Measurements from ENCODE around the gene SORBS2.

Gene SORBS2

DNA sequence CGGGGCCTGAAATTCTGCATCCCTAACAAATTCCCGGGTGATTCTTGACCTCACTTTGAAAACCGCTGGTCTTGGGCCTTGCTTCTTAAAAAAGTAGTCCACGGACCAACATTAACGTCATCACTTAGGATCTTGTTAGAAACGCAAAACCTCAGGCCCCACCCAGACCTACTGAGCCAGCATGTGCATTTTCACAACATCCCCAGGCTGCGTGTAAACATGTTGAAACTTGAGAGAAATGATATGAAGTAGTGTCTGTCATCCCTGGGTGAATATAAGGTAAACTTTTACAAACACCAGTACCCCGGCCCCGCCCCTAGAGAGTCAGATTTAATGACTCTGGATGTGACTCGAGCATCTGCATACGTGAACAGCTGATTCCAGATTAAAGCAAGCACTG lies 33.7 kb downstream of the SORBS2 start:
- Histone ChIP-seq H3K4me3 (ENCODE audit: low read length) (no peak overlapping the region), H3K36me3 (ENCODE audit: control insufficient read depth, insufficient read depth, low read length) (no peaks in the 10 kb centered on the region), H3K9ac (ENCODE audit: low read length) (no peak overlapping the region), H3K9me3 (ENCODE audit: control insufficient read depth, low read length) (no peaks in the 10 kb centered on the region), H3K4me1 (ENCODE audit: control insufficient read depth, insufficient read depth, low read length) (peaks cover 21% of the 10 kb centered on the region), H3K27me3 (ENCODE audit: control insufficient read depth, insufficient read depth, low read length) (no peaks in the 10 kb centered on the region)

DNA sequence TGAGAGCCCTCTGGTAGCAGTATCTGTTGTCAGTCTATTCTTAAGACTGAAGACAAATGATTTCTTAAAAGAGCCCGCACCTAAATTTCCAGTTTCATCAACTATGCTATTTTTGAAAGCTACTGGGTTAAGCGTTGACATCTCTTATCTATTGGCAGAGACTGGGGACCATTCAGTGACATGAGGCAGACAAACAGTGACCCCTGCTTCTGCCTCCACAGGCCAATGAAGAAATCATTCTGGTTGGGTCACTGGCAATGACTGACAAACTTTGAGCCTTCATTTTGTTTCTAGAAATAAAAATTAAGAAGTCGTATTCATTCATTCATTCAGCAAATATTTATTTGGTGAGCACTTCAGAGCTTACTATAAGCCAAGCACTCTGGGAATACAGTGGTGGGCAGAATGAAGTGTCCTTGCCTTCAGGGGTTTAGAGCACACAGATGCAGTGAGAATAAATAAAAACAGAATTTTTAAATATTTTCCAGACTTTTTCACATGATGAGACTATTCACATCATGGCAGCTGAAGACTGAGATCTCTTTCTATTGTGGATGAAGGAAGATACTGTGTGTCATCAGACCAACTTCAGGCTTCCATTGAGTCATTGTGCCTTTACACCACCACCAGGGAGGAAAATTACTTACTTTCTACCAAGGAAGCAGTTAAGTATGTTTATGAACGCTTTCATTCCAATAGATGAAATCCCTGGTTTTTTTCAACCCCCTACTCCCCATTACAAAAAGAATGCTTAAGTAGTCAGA lies 36.0 kb downstream of the SORBS2 start:
- peaks cover 35% of the 10 kb centered on the region for H3K4me1 ChIP-seq (ENCODE audit: control insufficient read depth, insufficient read depth, low read length)
- H3K9me3 ChIP-seq (ENCODE audit: control insufficient read depth, low read length): no peaks in the 10 kb centered on the region
- H3K4me3 ChIP-seq (ENCODE audit: low read length): no peak overlapping the region
- H3K9ac ChIP-seq (ENCODE audit: low read length): peak overlapping the region; percentile 58
- H3K36me3 ChIP-seq (ENCODE audit: control insufficient read depth, insufficient read depth, low read length): no peaks in the 10 kb centered on the region
- no peaks in the 10 kb centered on the region for H3K27me3 ChIP-seq (ENCODE audit: control insufficient read depth, insufficient read depth, low read length)

DNA sequence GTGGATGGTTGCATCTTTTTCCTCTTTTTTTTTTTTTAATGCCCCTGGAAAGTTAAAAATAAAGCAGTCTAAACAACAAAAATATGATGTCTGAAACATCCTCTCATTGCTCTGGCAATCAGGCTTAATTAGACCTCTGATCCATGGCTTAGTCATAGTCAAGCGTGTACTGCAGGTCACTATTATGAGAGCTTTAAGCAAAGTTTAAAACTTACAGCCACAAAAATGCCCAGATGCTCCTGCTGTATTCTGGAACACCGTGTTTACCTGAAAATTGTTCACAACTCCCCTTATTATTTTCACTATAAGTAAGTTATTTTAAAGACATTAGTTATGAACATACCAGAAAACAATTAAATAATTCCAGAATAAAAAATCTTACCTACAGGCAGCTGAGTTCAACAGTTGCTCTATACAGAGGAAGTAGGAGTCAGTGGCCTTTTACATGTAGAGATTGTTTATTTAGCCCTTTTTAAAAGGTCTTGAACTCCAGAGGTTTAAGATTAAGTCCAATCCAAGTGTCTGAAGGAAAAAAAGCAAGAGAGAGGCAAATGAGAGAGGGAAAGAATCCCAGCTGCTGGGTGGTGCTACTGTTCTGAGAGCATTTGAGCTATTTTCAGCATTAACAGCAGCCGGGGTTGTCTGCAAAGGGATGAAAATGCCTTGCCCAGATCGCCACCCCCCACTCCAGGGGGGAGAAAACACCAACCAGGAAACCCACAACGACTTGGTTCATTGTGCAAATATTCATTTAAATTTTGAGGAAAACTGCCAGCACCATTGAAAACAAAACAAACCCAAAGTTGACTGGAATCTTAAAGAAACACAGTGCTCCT lies 36.9 kb downstream of the SORBS2 start:
- Histone ChIP-seq H3K27me3 (ENCODE audit: control insufficient read depth, insufficient read depth, low read length) (no peaks in the 10 kb centered on the region), H3K9me3 (ENCODE audit: control insufficient read depth, low read length) (no peaks in the 10 kb centered on the region), H3K9ac (ENCODE audit: low read length) (peak overlapping the region; percentile 58), H3K36me3 (ENCODE audit: control insufficient read depth, insufficient read depth, low read length) (no peaks in the 10 kb centered on the region), H3K4me3 (ENCODE audit: low read length) (no peak overlapping the region), H3K4me1 (ENCODE audit: control insufficient read depth, insufficient read depth, low read length) (peaks cover 32% of the 10 kb centered on the region)

DNA sequence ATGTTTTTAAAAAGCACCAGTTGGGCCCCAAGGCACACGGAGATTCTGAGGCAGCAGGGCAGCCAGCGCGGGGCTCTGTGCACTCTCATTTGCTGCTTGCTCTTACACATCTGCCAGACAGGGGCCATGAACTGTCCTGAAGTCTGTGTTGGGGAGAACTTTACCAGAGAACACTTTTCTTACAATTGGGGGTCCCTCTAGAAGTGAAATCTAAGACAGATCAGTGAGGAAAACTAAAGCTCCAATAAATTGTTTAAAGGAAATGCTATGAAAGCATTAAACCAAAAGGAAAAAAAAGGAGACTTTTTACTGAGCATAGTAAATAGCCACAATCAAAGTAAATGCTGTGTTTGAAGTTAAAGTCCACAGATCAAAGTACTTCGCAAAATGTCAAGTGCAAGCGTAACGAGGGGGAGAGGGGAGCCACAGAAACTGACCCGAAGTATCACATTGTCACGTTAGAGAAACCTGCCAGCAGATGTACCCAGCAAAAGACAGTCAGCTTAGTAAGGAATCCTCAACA lies 37.8 kb downstream of the SORBS2 start:
- Histone ChIP-seq H3K9me3 (ENCODE audit: control insufficient read depth, low read length) (no peaks in the 10 kb centered on the region), H3K4me1 (ENCODE audit: control insufficient read depth, insufficient read depth, low read length) (peaks cover 31% of the 10 kb centered on the region), H3K4me3 (ENCODE audit: low read length) (no peak overlapping the region), H3K27me3 (ENCODE audit: control insufficient read depth, insufficient read depth, low read length) (no peaks in the 10 kb centered on the region), H3K9ac (ENCODE audit: low read length) (peak overlapping the region; percentile 58), H3K36me3 (ENCODE audit: control insufficient read depth, insufficient read depth, low read length) (no peaks in the 10 kb centered on the region)

DNA sequence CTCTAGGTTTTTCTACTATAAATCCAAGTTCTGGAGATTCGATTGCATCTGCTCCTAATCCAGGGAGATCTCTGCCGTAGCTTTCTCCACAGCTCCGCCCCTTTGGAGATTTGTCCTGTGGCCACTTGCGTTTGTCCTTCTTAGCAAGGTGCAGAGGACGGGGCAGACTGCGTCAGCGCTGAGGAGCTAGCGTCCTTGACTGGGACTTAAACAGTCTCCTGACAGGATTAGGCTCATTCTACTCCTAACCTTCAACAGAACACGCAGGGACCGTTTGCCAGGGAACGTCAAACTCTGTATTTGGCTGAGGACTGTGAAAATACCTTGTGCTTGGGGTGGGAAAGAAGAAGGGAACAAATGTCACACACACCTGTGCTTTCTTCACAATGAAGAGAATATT lies 38.6 kb downstream of the SORBS2 start:
- peak overlapping the region; percentile 58 for H3K9ac ChIP-seq (ENCODE audit: low read length)
- H3K9me3 ChIP-seq (ENCODE audit: control insufficient read depth, low read length): no peaks in the 10 kb centered on the region

DNA sequence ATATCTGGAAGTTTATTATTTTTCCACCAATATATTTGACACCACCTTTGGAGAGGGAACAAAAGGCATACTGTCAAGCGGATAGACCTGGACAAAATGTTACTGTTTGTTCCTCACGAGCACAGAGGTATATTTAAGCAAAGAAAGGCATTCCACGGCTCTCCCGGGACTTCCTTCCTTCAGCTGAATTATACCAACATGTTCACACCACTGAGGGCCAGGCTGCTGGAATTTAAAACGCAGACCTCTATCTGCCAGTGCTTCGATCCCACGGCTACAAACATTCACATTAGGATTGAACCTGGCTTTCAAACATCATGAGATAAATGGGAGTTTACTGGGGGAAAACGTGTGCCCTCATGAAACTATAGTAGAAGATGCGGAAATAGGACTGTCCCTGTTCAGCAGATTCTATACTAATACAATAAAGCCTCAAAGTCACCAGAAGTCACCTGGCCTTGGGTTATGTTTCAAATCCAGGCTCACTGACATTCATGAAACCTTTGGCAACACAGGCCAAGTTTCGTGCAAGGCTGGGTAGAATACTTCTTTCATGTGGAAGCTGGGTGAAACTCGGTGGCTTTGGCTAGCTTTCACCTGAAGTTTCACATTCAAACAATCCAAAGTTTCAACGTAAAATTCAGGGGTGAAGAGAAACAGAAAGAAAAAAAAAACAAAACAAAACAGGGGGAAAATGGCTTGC lies 39.5 kb downstream of the SORBS2 start:
- Histone ChIP-seq H3K27me3 (ENCODE audit: control insufficient read depth, insufficient read depth, low read length) (no peaks in the 10 kb centered on the region), H3K9ac (ENCODE audit: low read length) (peak overlapping the region; percentile 67), H3K4me1 (ENCODE audit: control insufficient read depth, insufficient read depth, low read length) (peaks cover 31% of the 10 kb centered on the region), H3K4me3 (ENCODE audit: low read length) (peak overlapping the region; percentile 54), H3K36me3 (ENCODE audit: control insufficient read depth, insufficient read depth, low read length) (no peaks in the 10 kb centered on the region), H3K9me3 (ENCODE audit: control insufficient read depth, low read length) (no peaks in the 10 kb centered on the region)

More for the DNA sequence above, 38.6 kb downstream of the SORBS2 start:
- Histone ChIP-seq H3K4me3 (ENCODE audit: low read length) (peak overlapping the region; percentile 54), H3K27me3 (ENCODE audit: control insufficient read depth, insufficient read depth, low read length) (no peaks in the 10 kb centered on the region), H3K36me3 (ENCODE audit: control insufficient read depth, insufficient read depth, low read length) (no peaks in the 10 kb centered on the region), H3K4me1 (ENCODE audit: control insufficient read depth, insufficient read depth, low read length) (peaks cover 31% of the 10 kb centered on the region)

GRCh38 chr4:185771711-185772390 lies 40.1 kb downstream of the SORBS2 start:
- Histone ChIP-seq H3K27me3 (ENCODE audit: control insufficient read depth, insufficient read depth, low read length) (no peaks in the 10 kb centered on the region), H3K9me3 (ENCODE audit: control insufficient read depth, low read length) (no peaks in the 10 kb centered on the region), H3K36me3 (ENCODE audit: control insufficient read depth, insufficient read depth, low read length) (no peaks in the 10 kb centered on the region), H3K4me1 (ENCODE audit: control insufficient read depth, insufficient read depth, low read length) (peaks cover 31% of the 10 kb centered on the region), H3K9ac (ENCODE audit: low read length) (peak overlapping the region; percentile 67), H3K4me3 (ENCODE audit: low read length) (no peak overlapping the region)

DNA sequence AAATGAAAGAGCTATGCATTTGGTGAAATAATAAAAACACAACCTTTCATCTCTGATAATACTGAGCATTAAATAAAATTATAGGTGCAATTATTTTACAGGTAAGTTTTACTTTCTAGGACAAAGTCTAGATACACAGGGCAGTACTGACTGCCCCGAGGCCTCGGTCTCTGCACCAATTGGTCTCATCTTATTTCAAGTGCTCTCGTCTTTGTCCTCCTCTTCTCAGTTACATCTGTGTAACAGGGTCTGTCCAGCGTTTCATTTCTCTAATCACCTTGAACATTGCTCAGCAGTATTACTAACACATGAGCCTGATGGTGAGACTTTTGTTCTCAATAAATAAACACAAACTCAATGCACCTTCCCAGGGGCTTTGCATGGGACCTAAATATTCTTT lies 44.5 kb downstream of the SORBS2 start:
- Histone ChIP-seq H3K4me3 (ENCODE audit: low read length) (no peak overlapping the region), H3K9ac (ENCODE audit: low read length) (no peak overlapping the region), H3K36me3 (ENCODE audit: control insufficient read depth, insufficient read depth, low read length) (no peaks in the 10 kb centered on the region), H3K27me3 (ENCODE audit: control insufficient read depth, insufficient read depth, low read length) (no peaks in the 10 kb centered on the region), H3K9me3 (ENCODE audit: control insufficient read depth, low read length) (no peaks in the 10 kb centered on the region), H3K4me1 (ENCODE audit: control insufficient read depth, insufficient read depth, low read length) (peaks cover 10% of the 10 kb centered on the region)

DNA sequence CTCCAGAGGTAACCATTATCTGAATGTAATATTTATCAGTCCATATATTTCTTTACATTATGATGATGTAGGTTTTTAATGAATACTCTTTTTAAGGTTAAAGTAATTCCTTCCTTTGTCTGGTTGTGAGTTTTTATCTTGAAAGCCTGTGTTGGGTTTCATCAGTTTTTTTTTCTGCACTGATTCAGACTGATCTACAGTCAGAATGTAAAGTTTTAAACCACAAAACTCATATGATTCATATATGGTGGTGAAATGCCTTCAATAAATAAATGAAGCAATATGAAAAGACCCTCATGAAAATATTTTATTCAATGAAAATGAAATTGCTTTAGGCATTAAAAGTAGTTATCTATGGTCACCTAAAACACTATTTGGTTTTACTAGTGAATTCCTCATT lies 47.1 kb downstream of the SORBS2 start:
- H3K4me3 ChIP-seq (ENCODE audit: low read length): no peak overlapping the region
- H3K27me3 ChIP-seq (ENCODE audit: control insufficient read depth, insufficient read depth, low read length): no peaks in the 10 kb centered on the region
- no peaks in the 10 kb centered on the region for H3K9me3 ChIP-seq (ENCODE audit: control insufficient read depth, low read length)
- no peak overlapping the region for H3K9ac ChIP-seq (ENCODE audit: low read length)
- peaks cover 17% of the 10 kb centered on the region for H3K4me1 ChIP-seq (ENCODE audit: control insufficient read depth, insufficient read depth, low read length)
- H3K36me3 ChIP-seq (ENCODE audit: control insufficient read depth, insufficient read depth, low read length): no peaks in the 10 kb centered on the region

GRCh38 chr4:185761352-185762235 lies 50.4 kb downstream of the SORBS2 start:
- peaks cover 26% of the 10 kb centered on the region for H3K4me1 ChIP-seq (ENCODE audit: control insufficient read depth, insufficient read depth, low read length)
- H3K9me3 ChIP-seq (ENCODE audit: control insufficient read depth, low read length): no peaks in the 10 kb centered on the region
- H3K27me3 ChIP-seq (ENCODE audit: control insufficient read depth, insufficient read depth, low read length): no peaks in the 10 kb centered on the region
- no peaks in the 10 kb centered on the region for H3K36me3 ChIP-seq (ENCODE audit: control insufficient read depth, insufficient read depth, low read length)
- H3K9ac ChIP-seq (ENCODE audit: low read length): no peak overlapping the region
- H3K4me3 ChIP-seq (ENCODE audit: low read length): no peak overlapping the region

DNA sequence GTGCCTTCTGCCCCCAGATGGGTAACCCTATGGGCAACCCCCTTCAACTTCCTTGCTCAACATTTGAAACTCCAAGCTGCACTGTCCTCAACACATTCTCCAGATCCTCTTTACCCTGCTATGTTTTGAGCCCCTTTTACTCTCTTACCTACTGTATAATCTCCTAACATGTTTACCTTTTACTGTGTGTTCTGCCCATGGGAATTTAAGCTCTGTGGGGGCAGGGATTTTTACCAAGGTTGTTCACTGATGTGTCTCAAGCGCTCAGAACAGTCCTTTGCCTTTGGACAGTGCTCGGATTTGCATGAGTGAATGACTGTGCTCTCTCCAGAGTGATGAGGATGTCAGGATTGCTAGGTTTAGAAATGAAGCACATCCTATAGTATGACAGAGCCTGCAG lies 53.2 kb downstream of the SORBS2 start:
- peaks cover 38% of the 10 kb centered on the region for H3K4me1 ChIP-seq (ENCODE audit: control insufficient read depth, insufficient read depth, low read length)
- no peak overlapping the region for H3K9ac ChIP-seq (ENCODE audit: low read length)
- H3K36me3 ChIP-seq (ENCODE audit: control insufficient read depth, insufficient read depth, low read length): no peaks in the 10 kb centered on the region
- H3K9me3 ChIP-seq (ENCODE audit: control insufficient read depth, low read length): no peaks in the 10 kb centered on the region
- no peak overlapping the region for H3K4me3 ChIP-seq (ENCODE audit: low read length)
- no peaks in the 10 kb centered on the region for H3K27me3 ChIP-seq (ENCODE audit: control insufficient read depth, insufficient read depth, low read length)
